ENCODE data around the gene SLC28A1.
"Not testable (repeated sequence)": the region's sequence is repeated elsewhere in the genome, so short reads cannot be mapped to it uniquely, and the experiment has no call there.

Gene SLC28A1

GRCh38 chr15:84840255-84840654, 44.2 kb upstream of the SLC28A1 start:
- TF ChIP-seq MYC (IDR thresholded peaks at IDR 0.05; ENCODE audit: low read depth, low read length) (no peak), POLR2A (IDR thresholded peaks at IDR 0.05; ENCODE audit: extremely low read depth, insufficient read length) (no peak), CTCF (IDR thresholded peaks at IDR 0.05; ENCODE audit: low read depth, low read length) (no peak), MAX (IDR thresholded peaks at IDR 0.05; ENCODE audit: low read depth, low read length) (no peak)
- DNase-seq (ENCODE audit: low read depth), result no peak
- H3K4me3 ChIP-seq (ENCODE audit: low read depth, low read length), result no peak overlapping the region

- DNase-seq (ENCODE audit: low read depth), result peak; percentile 21
- H3K4me3 ChIP-seq (ENCODE audit: low read depth, low read length), result no peak overlapping the region
- TF ChIP-seq MAX (IDR thresholded peaks at IDR 0.05; ENCODE audit: low read depth, low read length) (no peak), CTCF (IDR thresholded peaks at IDR 0.05; ENCODE audit: low read depth, low read length) (no peak), MYC (IDR thresholded peaks at IDR 0.05; ENCODE audit: low read depth, low read length) (no peak), POLR2A (IDR thresholded peaks at IDR 0.05; ENCODE audit: extremely low read depth, insufficient read length) (no peak)
These were observed 43.6 kb upstream of the SLC28A1 start for GRCh38 chr15:84840741-84841429.

- H3K4me3 ChIP-seq (ENCODE audit: low read depth, low read length), result no peak overlapping the region
- TF ChIP-seq CTCF (IDR thresholded peaks at IDR 0.05; ENCODE audit: low read depth, low read length), result no peak
- no peak for TF ChIP-seq MYC (IDR thresholded peaks at IDR 0.05; ENCODE audit: low read depth, low read length)
- TF ChIP-seq POLR2A (IDR thresholded peaks at IDR 0.05; ENCODE audit: extremely low read depth, insufficient read length), result no peak
- TF ChIP-seq MAX (IDR thresholded peaks at IDR 0.05; ENCODE audit: low read depth, low read length), result no peak
- DNase-seq (ENCODE audit: low read depth), result no peak
These were observed 41.7 kb upstream of the SLC28A1 start for GRCh38 chr15:84842781-84843180.

GRCh38 chr15:84844964-84845363, 39.5 kb upstream of the SLC28A1 start:
- no peak for DNase-seq (ENCODE audit: low read depth)
- H3K4me3 ChIP-seq (ENCODE audit: low read depth, low read length), result no peak overlapping the region
- no peak for TF ChIP-seq CTCF (IDR thresholded peaks at IDR 0.05; ENCODE audit: low read depth, low read length)
- no peak for TF ChIP-seq MAX (IDR thresholded peaks at IDR 0.05; ENCODE audit: low read depth, low read length)
- TF ChIP-seq POLR2A (IDR thresholded peaks at IDR 0.05; ENCODE audit: extremely low read depth, insufficient read length), result no peak
- TF ChIP-seq MYC (IDR thresholded peaks at IDR 0.05; ENCODE audit: low read depth, low read length), result no peak

GRCh38 chr15:84845631-84846030, 38.8 kb upstream of the SLC28A1 start:
- peak; percentile 57 for TF ChIP-seq CTCF (IDR thresholded peaks at IDR 0.05; ENCODE audit: low read depth, low read length)
- DNase-seq (ENCODE audit: low read depth), result peak; percentile 60
- not testable (repeated sequence) for H3K4me3 ChIP-seq (ENCODE audit: low read depth, low read length)

GRCh38 chr15:84846269-84846668, 38.2 kb upstream of the SLC28A1 start:
- no peak for DNase-seq (ENCODE audit: low read depth)
- TF ChIP-seq CTCF (IDR thresholded peaks at IDR 0.05; ENCODE audit: low read depth, low read length) (no peak), MAX (IDR thresholded peaks at IDR 0.05; ENCODE audit: low read depth, low read length) (no peak), MYC (IDR thresholded peaks at IDR 0.05; ENCODE audit: low read depth, low read length) (no peak), POLR2A (IDR thresholded peaks at IDR 0.05; ENCODE audit: extremely low read depth, insufficient read length) (no peak)

More at GRCh38 chr15:84846269-84846668, 38.2 kb upstream of the SLC28A1 start:
- H3K4me3 ChIP-seq (ENCODE audit: low read depth, low read length), result no peak overlapping the region
